Gastroesophageal sphincter (tissue), 3 donors: ENCODE data around the gene KDM3B.

Experiments
- CTCF ChIP-seq, 4 experiments: fragments of 200-600 bp in 2 of 4; fragments of 450-650 bp in 2 of 4; sonication (generic) in 1 of 4; IDR thresholded peaks; one replicate each; pipeline ENCODE4 v1.5.1; 2017 to 2019; ENCODE audit warnings: antibody characterized with exemption in 4 of 4, mild to moderate bottlenecking in 2 of 4, moderate library complexity in 2 of 4
- EP300 ChIP-seq: sonication (generic); formaldehyde crosslinking; IDR thresholded peaks from one replicate; pipeline ENCODE4 v1.6.1; 2017; ENCODE audit warnings: antibody characterized with exemption, mild to moderate bottlenecking
- POLR2A ChIP-seq, 2 donors: fragments of 450-650 bp; IDR thresholded peaks; one replicate each; pipeline ENCODE4 v1.6.1; 2017; ENCODE audit warnings: antibody characterized with exemption in 2 of 2, mild to moderate bottlenecking in 2 of 2, moderate library complexity in 1 of 2
- POLR2AphosphoS5 ChIP-seq: sonication (generic); formaldehyde crosslinking; IDR thresholded peaks from one replicate; pipeline ENCODE4 v1.6.1; 2017; ENCODE audit warnings: antibody characterized with exemption

- TF ChIP-seq CTCF (IDR thresholded peaks at IDR 0.05) (no peak), POLR2A (IDR thresholded peaks at IDR 0.05) (no peak), POLR2AphosphoS5 (no peak), EP300 (no peak)
Observed at GRCh38 chr5:138340008-138340407, 12.5 kb upstream of the KDM3B start.
